Caco-2 (cell line): ENCODE measurements around the gene PTGER2. TPM values are rescaled to one million over a fixed set of nuclear protein-coding genes. Genes with fewer than 3 reads are reported as not detected.

ENCODE experiments used
- BruUV-seq: library from RNA; stranded (reverse); fragments of 400-500 nt; replicated peaks from 2 replicates; lab custom pipeline; 2021; lab: Mats Ljungman, UMichigan
- CTCF ChIA-PET: fragments of 300-600 bp; sonication (Branson Sonifier 250); formaldehyde crosslinking; loops from one replicate; lab custom pipeline; 2022; ENCODE audit warnings: antibody characterized with exemption; lab: Charles Lee
- POLR2A ChIA-PET: fragments of 300-600 bp; sonication (Branson Sonifier 250); formaldehyde crosslinking; loops from one replicate; lab custom pipeline; 2022; ENCODE audit warnings: antibody characterized with exemption; lab: Charles Lee
- DNase-seq, 2 experiments: peaks; one replicate each; pipeline versions ENCODE4 v3.0.0 to v3.0.0-alpha.2; 2020 to 2022
- H3K27me3 ChIP-seq: replicated peaks from 2 replicates; pipeline ENCODE4 v1.6.0; 2011; ENCODE audit warnings: low read length; ENCODE audit not compliant: control insufficient read depth, insufficient read depth
- H3K36me3 ChIP-seq: 2 replicates; pipeline ENCODE4 v1.5.1; 2011; ENCODE audit warnings: low read length; ENCODE audit not compliant: control insufficient read depth, insufficient read depth
- H3K4me1 ChIP-seq: fragments of 250-450 bp; sonication (Bioruptor Pico); 2 replicates; pipeline ENCODE4 v1.5.1; 2020; ENCODE audit warnings: mild to moderate bottlenecking
- H3K4me3 ChIP-seq: 2 replicates; pipeline ENCODE4 v1.5.1; 2011; ENCODE audit warnings: low read depth, mild to moderate bottlenecking, control low read depth, low read length
- H3K9me3 ChIP-seq: fragments of 250-450 bp; sonication (Bioruptor Pico); 2 replicates; pipeline ENCODE4 v1.5.1; 2020; ENCODE audit warnings: mild to moderate bottlenecking, moderate library complexity
- H3K27ac Mint-ChIP-seq: one replicate; pipeline ENCODE4 v1.8.0; 2022; ENCODE audit warnings: mixed read lengths; ENCODE audit not compliant: unreplicated experiment
- H3K27me3 Mint-ChIP-seq: one replicate; pipeline ENCODE4 v1.8.0; 2022; ENCODE audit warnings: mixed read lengths; ENCODE audit not compliant: insufficient read depth, unreplicated experiment
- H3K36me3 Mint-ChIP-seq: one replicate; pipeline ENCODE4 v1.8.0; 2022; ENCODE audit warnings: mild to moderate bottlenecking, mixed read lengths; ENCODE audit not compliant: insufficient read depth, unreplicated experiment
- H3K4me1 Mint-ChIP-seq: one replicate; pipeline ENCODE4 v1.8.0; 2022; ENCODE audit warnings: low read depth, mixed read lengths; ENCODE audit not compliant: unreplicated experiment
- H3K4me3 Mint-ChIP-seq: one replicate; pipeline ENCODE4 v1.8.0; 2022; ENCODE audit warnings: mild to moderate bottlenecking, moderate library complexity, mixed read lengths; ENCODE audit not compliant: unreplicated experiment
- H3K9me3 Mint-ChIP-seq: one replicate; pipeline ENCODE4 v1.8.0; 2022; ENCODE audit warnings: mixed read lengths; ENCODE audit not compliant: unreplicated experiment
- CTCF ChIP-seq, 2 experiments: fragments of 200-600 bp in 1 of 2; IDR thresholded peaks; 1 replicate in 1 of 2; 2 replicates in 1 of 2; pipeline versions ENCODE4 v1.5.1 to v1.8.0; 2011 to 2022; ENCODE audit warnings: antibody characterized with exemption in 1 of 2, control low read depth in 1 of 2, inconsistent platforms in 1 of 2, low read depth in 1 of 2, low read length in 1 of 2, mild to moderate bottlenecking in 1 of 2, moderate library complexity in 1 of 2; ENCODE audit not compliant: insufficient read depth in 1 of 2, severe bottlenecking in 1 of 2, unreplicated experiment in 1 of 2
- intact Hi-C: fragments of 100-400 bp; cut with micrococcal nuclease; formaldehyde crosslinking; loops from one replicate; pipeline ENCODE4 v1.10.0; 2022; ENCODE audit not compliant: unreplicated experiment
- total RNA-seq: library from RNA; stranded (reverse); gene quantifications from 2 replicates; pipeline ENCODE4 v1.2.3, GENCODE V29; 2022

The PTGER2 gene
- total RNA-seq, 1 experiment from 2014 or later: 0.27 TPM

GRCh38 chr14:52369305-52369801, 55.2 kb downstream of the PTGER2 start:
- no TSS peak for BruUV-seq
- Mint-ChIP-seq H3K36me3 (no peaks in the 10 kb centered on the region), H3K4me1 (no peaks in the 10 kb centered on the region), H3K9me3 (peaks cover 10% of the 10 kb centered on the region), H3K27ac (no peak overlapping the region), H3K4me3 (no peak overlapping the region), H3K27me3 (peaks cover 2% of the 10 kb centered on the region)
- no peak for TF ChIP-seq CTCF (IDR thresholded peaks at IDR 0.05; ENCODE audit: insufficient read depth in 1 of 2, low read depth in 1 of 2, low read length in 1 of 2, severe bottlenecking in 1 of 2, unreplicated experiment in 1 of 2)
- Histone ChIP-seq H3K4me3 (no peak overlapping the region), H3K4me1 (no peaks in the 10 kb centered on the region), H3K27me3 (no peaks in the 10 kb centered on the region), H3K36me3 (no peaks in the 10 kb centered on the region), H3K9me3 (peaks cover 6% of the 10 kb centered on the region)
- POLR2A ChIA-PET: no interaction called here
- intact Hi-C loops: no loop called here
- CTCF ChIA-PET: no interaction called here
- DNase-seq: no peak

- Mint-ChIP-seq H3K4me3 (no peak overlapping the region), H3K27ac (no peak overlapping the region), H3K27me3 (peaks cover 2% of the 10 kb centered on the region), H3K9me3 (peaks cover 10% of the 10 kb centered on the region), H3K4me1 (no peaks in the 10 kb centered on the region), H3K36me3 (no peaks in the 10 kb centered on the region)
- no peak for DNase-seq
- no peak for TF ChIP-seq CTCF (IDR thresholded peaks at IDR 0.05; ENCODE audit: insufficient read depth in 1 of 2, low read depth in 1 of 2, low read length in 1 of 2, severe bottlenecking in 1 of 2, unreplicated experiment in 1 of 2)
- Histone ChIP-seq H3K27me3 (no peaks in the 10 kb centered on the region), H3K4me3 (no peak overlapping the region), H3K4me1 (no peaks in the 10 kb centered on the region), H3K9me3 (peaks cover 6% of the 10 kb centered on the region), H3K36me3 (no peaks in the 10 kb centered on the region)
- intact Hi-C loops: no loop called here
- POLR2A ChIA-PET: no interaction called here
- CTCF ChIA-PET: no interaction called here
- BruUV-seq: no TSS peak
Measured at GRCh38 chr14:52370406-52370935, 56.4 kb downstream of the PTGER2 start.

GRCh38 chr14:52377940-52378339, 63.8 kb downstream of the PTGER2 start:
- BruUV-seq: no TSS peak
- no peaks in the 10 kb centered on the region for H3K36me3 Mint-ChIP-seq
- no peak overlapping the region for H3K27ac Mint-ChIP-seq
- H3K27me3 ChIP-seq: no peaks in the 10 kb centered on the region
- peaks cover 10% of the 10 kb centered on the region for H3K9me3 Mint-ChIP-seq
- H3K36me3 ChIP-seq: no peaks in the 10 kb centered on the region
- TF ChIP-seq CTCF (IDR thresholded peaks at IDR 0.05; ENCODE audit: insufficient read depth in 1 of 2, low read depth in 1 of 2, low read length in 1 of 2, severe bottlenecking in 1 of 2, unreplicated experiment in 1 of 2): no peak
- no peak for DNase-seq
- POLR2A ChIA-PET: no interaction called here
- H3K4me1 ChIP-seq: no peaks in the 10 kb centered on the region
- CTCF ChIA-PET: no interaction called here
- H3K27me3 Mint-ChIP-seq: peaks cover 9% of the 10 kb centered on the region
- no peaks in the 10 kb centered on the region for H3K4me1 Mint-ChIP-seq
- H3K4me3 Mint-ChIP-seq: no peak overlapping the region
- intact Hi-C loops: no loop called here
- H3K9me3 ChIP-seq: peaks cover 6% of the 10 kb centered on the region
- no peak overlapping the region for H3K4me3 ChIP-seq

Other genes with a start within 250 kb of the PTGER2 start
- 9.5 and 10.8 TPM in 2 replicates for gene NID2, start 245.3 kb upstream of the PTGER2 start, total RNA-seq
- gene PTGDR, start 46.6 kb upstream of the PTGER2 start, total RNA-seq: 0.16 and 0.41 TPM in 2 replicates
- 6.6 and 10.2 TPM in 2 replicates for gene TXNDC16, start 238.2 kb downstream of the PTGER2 start, total RNA-seq
- 1.9 and 2.9 TPM in 2 replicates for gene GPR137C, start 238.5 kb downstream of the PTGER2 start, total RNA-seq